Measurements from ENCODE around the gene ARHGAP32.

The ARHGAP32 gene

DNA sequence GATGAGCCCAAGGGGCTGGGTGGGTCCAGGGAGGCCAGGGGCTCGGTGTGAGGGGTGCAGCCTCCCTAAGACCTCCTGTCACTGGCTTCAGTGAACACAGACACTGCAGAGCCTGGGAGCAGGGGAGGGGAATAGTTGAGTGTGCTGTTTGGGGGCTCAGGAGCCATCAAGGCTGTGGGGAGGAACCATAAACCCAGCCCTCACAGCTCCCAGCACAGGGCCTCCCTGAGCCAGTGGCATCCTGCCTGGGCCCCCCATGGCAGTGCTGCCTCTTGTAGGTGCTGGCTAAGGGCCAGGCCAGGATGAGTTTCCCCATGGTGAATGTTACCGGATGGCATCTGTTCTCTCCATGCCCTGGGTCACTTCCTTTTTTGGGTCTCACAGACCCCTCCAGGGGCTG, 275.4 kb downstream of the ARHGAP32 start:
- TF ChIP-seq, protein P1, sequence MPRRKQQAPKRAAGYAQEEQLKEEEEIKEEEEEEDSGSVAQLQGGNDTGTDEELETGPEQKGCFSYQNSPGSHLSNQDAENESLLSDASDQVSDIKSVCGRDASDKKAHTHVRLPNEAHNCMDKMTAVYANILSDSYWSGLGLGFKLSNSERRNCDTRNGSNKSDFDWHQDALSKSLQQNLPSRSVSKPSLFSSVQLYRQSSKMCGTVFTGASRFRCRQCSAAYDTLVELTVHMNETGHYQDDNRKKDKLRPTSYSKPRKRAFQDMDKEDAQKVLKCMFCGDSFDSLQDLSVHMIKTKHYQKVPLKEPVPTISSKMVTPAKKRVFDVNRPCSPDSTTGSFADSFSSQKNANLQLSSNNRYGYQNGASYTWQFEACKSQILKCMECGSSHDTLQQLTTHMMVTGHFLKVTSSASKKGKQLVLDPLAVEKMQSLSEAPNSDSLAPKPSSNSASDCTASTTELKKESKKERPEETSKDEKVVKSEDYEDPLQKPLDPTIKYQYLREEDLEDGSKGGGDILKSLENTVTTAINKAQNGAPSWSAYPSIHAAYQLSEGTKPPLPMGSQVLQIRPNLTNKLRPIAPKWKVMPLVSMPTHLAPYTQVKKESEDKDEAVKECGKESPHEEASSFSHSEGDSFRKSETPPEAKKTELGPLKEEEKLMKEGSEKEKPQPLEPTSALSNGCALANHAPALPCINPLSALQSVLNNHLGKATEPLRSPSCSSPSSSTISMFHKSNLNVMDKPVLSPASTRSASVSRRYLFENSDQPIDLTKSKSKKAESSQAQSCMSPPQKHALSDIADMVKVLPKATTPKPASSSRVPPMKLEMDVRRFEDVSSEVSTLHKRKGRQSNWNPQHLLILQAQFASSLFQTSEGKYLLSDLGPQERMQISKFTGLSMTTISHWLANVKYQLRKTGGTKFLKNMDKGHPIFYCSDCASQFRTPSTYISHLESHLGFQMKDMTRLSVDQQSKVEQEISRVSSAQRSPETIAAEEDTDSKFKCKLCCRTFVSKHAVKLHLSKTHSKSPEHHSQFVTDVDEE (CRISPR knock-in tag; IDR thresholded peaks at IDR 0.05): no peak
- TF ChIP-seq PPARA (CRISPR knock-in tag; IDR thresholded peaks at IDR 0.05; ENCODE audit: borderline replicate concordance): no peak
- no peak for TF ChIP-seq ESRRG (CRISPR knock-in tag; IDR thresholded peaks at IDR 0.05)
- TF ChIP-seq ZC3H10 (CRISPR knock-in tag; IDR thresholded peaks at IDR 0.05): no peak
- TF ChIP-seq CSDC2 (CRISPR knock-in tag; IDR thresholded peaks at IDR 0.05): no peak
- TF ChIP-seq GLIS3 (CRISPR knock-in tag; IDR thresholded peaks at IDR 0.05): no peak
- no peak for TF ChIP-seq ZFP3 (CRISPR knock-in tag; IDR thresholded peaks at IDR 0.05)
- no peak for TF ChIP-seq SNAI2 (CRISPR knock-in tag; IDR thresholded peaks at IDR 0.05)
- TF ChIP-seq, protein P2, sequence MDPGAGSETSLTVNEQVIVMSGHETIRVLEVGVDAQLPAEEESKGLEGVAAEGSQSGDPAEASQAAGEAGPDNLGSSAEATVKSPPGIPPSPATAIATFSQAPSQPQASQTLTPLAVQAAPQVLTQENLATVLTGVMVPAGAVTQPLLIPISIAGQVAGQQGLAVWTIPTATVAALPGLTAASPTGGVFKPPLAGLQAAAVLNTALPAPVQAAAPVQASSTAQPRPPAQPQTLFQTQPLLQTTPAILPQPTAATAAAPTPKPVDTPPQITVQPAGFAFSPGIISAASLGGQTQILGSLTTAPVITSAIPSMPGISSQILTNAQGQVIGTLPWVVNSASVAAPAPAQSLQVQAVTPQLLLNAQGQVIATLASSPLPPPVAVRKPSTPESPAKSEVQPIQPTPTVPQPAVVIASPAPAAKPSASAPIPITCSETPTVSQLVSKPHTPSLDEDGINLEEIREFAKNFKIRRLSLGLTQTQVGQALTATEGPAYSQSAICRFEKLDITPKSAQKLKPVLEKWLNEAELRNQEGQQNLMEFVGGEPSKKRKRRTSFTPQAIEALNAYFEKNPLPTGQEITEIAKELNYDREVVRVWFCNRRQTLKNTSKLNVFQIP (CRISPR knock-in tag; IDR thresholded peaks at IDR 0.05; ENCODE audit: borderline replicate concordance, low read depth): no peak
- TF ChIP-seq ZNF565 (CRISPR knock-in tag; conservative IDR thresholded peaks at IDR 0.05; ENCODE audit: low read depth): no peak
- no peak for TF ChIP-seq TCF4 (CRISPR knock-in tag; IDR thresholded peaks at IDR 0.05; ENCODE audit: borderline replicate concordance)
- TF ChIP-seq, protein P3, sequence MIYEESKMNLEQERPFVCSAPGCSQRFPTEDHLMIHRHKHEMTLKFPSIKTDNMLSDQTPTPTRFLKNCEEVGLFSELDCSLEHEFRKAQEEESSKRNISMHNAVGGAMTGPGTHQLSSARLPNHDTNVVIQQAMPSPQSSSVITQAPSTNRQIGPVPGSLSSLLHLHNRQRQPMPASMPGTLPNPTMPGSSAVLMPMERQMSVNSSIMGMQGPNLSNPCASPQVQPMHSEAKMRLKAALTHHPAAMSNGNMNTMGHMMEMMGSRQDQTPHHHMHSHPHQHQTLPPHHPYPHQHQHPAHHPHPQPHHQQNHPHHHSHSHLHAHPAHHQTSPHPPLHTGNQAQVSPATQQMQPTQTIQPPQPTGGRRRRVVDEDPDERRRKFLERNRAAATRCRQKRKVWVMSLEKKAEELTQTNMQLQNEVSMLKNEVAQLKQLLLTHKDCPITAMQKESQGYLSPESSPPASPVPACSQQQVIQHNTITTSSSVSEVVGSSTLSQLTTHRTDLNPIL (CRISPR knock-in tag; IDR thresholded peaks at IDR 0.05; ENCODE audit: low read depth): no peak
- no peak for TF ChIP-seq OSR1 (CRISPR knock-in tag; IDR thresholded peaks at IDR 0.05)
- TF ChIP-seq, protein P4, sequence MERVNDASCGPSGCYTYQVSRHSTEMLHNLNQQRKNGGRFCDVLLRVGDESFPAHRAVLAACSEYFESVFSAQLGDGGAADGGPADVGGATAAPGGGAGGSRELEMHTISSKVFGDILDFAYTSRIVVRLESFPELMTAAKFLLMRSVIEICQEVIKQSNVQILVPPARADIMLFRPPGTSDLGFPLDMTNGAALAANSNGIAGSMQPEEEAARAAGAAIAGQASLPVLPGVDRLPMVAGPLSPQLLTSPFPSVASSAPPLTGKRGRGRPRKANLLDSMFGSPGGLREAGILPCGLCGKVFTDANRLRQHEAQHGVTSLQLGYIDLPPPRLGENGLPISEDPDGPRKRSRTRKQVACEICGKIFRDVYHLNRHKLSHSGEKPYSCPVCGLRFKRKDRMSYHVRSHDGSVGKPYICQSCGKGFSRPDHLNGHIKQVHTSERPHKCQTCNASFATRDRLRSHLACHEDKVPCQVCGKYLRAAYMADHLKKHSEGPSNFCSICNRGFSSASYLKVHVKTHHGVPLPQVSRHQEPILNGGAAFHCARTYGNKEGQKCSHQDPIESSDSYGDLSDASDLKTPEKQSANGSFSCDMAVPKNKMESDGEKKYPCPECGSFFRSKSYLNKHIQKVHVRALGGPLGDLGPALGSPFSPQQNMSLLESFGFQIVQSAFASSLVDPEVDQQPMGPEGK (CRISPR knock-in tag; IDR thresholded peaks at IDR 0.05; ENCODE audit: borderline replicate concordance): no peak
- TF ChIP-seq ZNF8 (CRISPR knock-in tag; IDR thresholded peaks at IDR 0.05): no peak
- TF ChIP-seq ARNTL (CRISPR knock-in tag; IDR thresholded peaks at IDR 0.05; ENCODE audit: borderline replicate concordance, low read depth): no peak
- no peak for TF ChIP-seq ISL1 (CRISPR knock-in tag; IDR thresholded peaks at IDR 0.05)
- TF ChIP-seq RARB (CRISPR knock-in tag; IDR thresholded peaks at IDR 0.05): no peak
- no peak for TF ChIP-seq TOX (CRISPR knock-in tag; IDR thresholded peaks at IDR 0.05; ENCODE audit: borderline replicate concordance)
- ATAC-seq: no peak

DNA sequence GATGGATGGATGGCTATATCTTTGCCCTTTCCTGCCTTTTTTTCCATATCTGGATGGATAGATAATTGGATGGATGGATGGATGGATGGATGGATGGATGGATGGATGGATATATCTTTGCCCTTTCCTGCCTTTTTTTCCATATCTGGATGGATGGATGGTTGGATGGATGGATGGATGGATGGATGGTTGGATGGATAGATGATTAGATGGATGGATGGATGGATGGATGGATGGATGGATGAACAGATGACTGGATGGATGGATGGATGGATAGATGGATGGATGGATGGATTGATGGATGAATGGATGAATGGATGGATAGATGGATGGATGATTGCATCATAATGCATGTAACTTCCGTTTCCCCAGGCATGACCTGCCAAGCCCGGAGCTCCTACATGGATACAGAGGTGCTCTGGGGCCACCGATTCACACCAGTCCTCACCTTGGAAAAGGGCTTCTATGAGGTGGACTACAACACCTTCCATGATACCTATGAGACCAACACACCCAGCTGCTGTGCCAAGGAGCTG, 276.0 kb downstream of the ARHGAP32 start:
- TF ChIP-seq PPARA (CRISPR knock-in tag; IDR thresholded peaks at IDR 0.05; ENCODE audit: borderline replicate concordance) (no peak), TCF4 (CRISPR knock-in tag; IDR thresholded peaks at IDR 0.05; ENCODE audit: borderline replicate concordance) (no peak)

DNA sequence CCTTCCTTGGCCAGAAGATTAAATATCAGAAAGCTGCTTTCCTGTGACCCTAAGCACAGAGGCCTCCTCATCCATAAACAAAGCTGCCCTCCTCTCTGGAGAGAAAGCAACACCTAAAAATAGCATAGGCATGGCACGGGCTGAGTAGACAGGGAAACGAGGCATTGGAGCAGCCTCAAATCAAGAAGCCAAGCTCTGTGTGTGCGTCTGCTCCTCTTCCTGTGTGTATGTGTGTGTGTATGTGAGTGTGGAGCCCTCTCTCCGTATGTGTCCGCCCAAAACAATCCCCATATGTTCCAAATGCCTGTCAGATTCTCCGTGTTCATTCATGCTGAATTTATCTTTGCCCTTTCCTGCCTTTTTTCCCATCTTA, 277.0 kb downstream of the ARHGAP32 start:
- TF ChIP-seq, protein P5, sequence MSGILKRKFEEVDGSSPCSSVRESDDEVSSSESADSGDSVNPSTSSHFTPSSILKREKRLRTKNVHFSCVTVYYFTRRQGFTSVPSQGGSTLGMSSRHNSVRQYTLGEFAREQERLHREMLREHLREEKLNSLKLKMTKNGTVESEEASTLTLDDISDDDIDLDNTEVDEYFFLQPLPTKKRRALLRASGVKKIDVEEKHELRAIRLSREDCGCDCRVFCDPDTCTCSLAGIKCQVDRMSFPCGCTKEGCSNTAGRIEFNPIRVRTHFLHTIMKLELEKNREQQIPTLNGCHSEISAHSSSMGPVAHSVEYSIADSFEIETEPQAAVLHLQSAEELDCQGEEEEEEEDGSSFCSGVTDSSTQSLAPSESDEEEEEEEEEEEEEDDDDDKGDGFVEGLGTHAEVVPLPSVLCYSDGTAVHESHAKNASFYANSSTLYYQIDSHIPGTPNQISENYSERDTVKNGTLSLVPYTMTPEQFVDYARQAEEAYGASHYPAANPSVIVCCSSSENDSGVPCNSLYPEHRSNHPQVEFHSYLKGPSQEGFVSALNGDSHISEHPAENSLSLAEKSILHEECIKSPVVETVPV (CRISPR knock-in tag; IDR thresholded peaks at IDR 0.05): no peak
- no peak for TF ChIP-seq ZNF70 (CRISPR knock-in tag; IDR thresholded peaks at IDR 0.05)
- no peak for TF ChIP-seq BACH2 (CRISPR knock-in tag; IDR thresholded peaks at IDR 0.05; ENCODE audit: borderline replicate concordance)
- TF ChIP-seq, protein P3 (CRISPR knock-in tag; IDR thresholded peaks at IDR 0.05; ENCODE audit: low read depth): no peak
- TF ChIP-seq ESRRG (CRISPR knock-in tag; IDR thresholded peaks at IDR 0.05): no peak
- no peak for TF ChIP-seq ZNF565 (CRISPR knock-in tag; conservative IDR thresholded peaks at IDR 0.05; ENCODE audit: low read depth)
- TF ChIP-seq ZFP30 (CRISPR knock-in tag; IDR thresholded peaks at IDR 0.05): no peak
- no peak for ATAC-seq

More for the DNA sequence above, 276.0 kb downstream of the ARHGAP32 start:
- no peak for ATAC-seq
